Spleen (tissue), 11 donors: ENCODE measurements around the gene TMEM91. TPM values are rescaled to one million over a fixed set of nuclear protein-coding genes. Genes with fewer than 3 reads are reported as not detected.

Source experiments
- DNase-seq: peaks from one replicate; pipeline ENCODE4 v3.0.0-alpha.2; 2020
- H3K27ac ChIP-seq, 8 donors: fragments of 200-600 bp; sonication (generic) in 7 of 8; 1 replicate in 4 of 8; 2 replicates in 4 of 8; pipeline versions ENCODE4 v1.5.0 to v1.8.0; 2016 to 2021; ENCODE audit warnings: inconsistent platforms in 4 of 8, mild to moderate bottlenecking in 4 of 8, moderate library complexity in 1 of 8
- H3K27me3 ChIP-seq, 7 donors: fragments of 200-600 bp; sonication (generic) in 6 of 7; replicated peaks in 1 of 7; 1 replicate in 4 of 7; 2 replicates in 3 of 7; pipeline versions ENCODE4 v1.5.0 to v1.8.0; 2016 to 2021; ENCODE audit warnings: inconsistent platforms in 3 of 7, mild to moderate bottlenecking in 1 of 7
- H3K36me3 ChIP-seq, 6 donors: fragments of 200-600 bp; sonication (generic) in 5 of 6; 1 replicate in 4 of 6; 2 replicates in 2 of 6; pipeline versions ENCODE4 v1.5.0 to v1.8.0; 2016 to 2021; ENCODE audit warnings: inconsistent platforms in 2 of 6
- H3K4me1 ChIP-seq, 6 donors: fragments of 200-600 bp; sonication (generic) in 5 of 6; 1 replicate in 3 of 6; 2 replicates in 3 of 6; pipeline versions ENCODE4 v1.5.0 to v1.8.0; 2016 to 2021; ENCODE audit warnings: inconsistent platforms in 3 of 6
- H3K4me3 ChIP-seq, 8 donors: fragments of 200-600 bp; sonication (generic) in 7 of 8; 1 replicate in 4 of 8; 2 replicates in 4 of 8; pipeline versions ENCODE4 v1.5.0 to v1.8.0; 2016 to 2021; ENCODE audit warnings: inconsistent platforms in 4 of 8, mild to moderate bottlenecking in 4 of 8, moderate library complexity in 2 of 8
- H3K9me3 ChIP-seq, 8 donors: fragments of 200-600 bp; sonication (generic) in 7 of 8; 1 replicate in 4 of 8; 2 replicates in 4 of 8; pipeline versions ENCODE4 v1.5.0 to v1.8.0; 2016 to 2021; ENCODE audit warnings: inconsistent platforms in 4 of 8
- POLR2A ChIP-seq, 3 donors: fragments of 450-650 bp; IDR thresholded peaks; one replicate each; pipeline ENCODE4 v1.5.1; 2017; ENCODE audit warnings: antibody characterized with exemption in 3 of 3, mild to moderate bottlenecking in 1 of 3
- POLR2AphosphoS5 ChIP-seq, 3 donors: sonication (generic); formaldehyde crosslinking; IDR thresholded peaks; one replicate each; pipeline ENCODE4 v1.5.1; 2017; ENCODE audit warnings: antibody characterized with exemption in 3 of 3
- WGBS, 5 donors: extraction: QIAGEN DNeasy Blood & Tissue Kit in 3 of 5; methylation state at CpG; one replicate each; pipeline versions ENCODE4 v1.1.5 to v1.1.7; 2013 to 2018; 5-methylcytosine and 5-hydroxymethylcytosine counted together
- intact Hi-C: fragments of 100-400 bp; cut with DNase I; formaldehyde crosslinking; loops from one replicate; pipeline ENCODE4 v1.15.0; 2023; ENCODE audit warnings: low total_unique reads
- polyA plus RNA-seq, 3 donors: library from polyadenylated mRNA; stranded (reverse); fragments of 200-250 nt; gene quantifications; one replicate each; pipeline ENCODE4 v1.2.1, GENCODE V29; 2013
- total RNA-seq, 7 donors: library from RNA; depleted of rRNA in 3 of 7; stranded (reverse); fragments of >200 nt in 3 of 7; fragmentation: NEBNext Ultra II Directional in 4 of 7; extraction: Animal tissue kit (Norgen Biotek cat#: 25700) in 4 of 7; gene quantifications; one replicate each; pipeline versions ENCODE4 v1.1.0 to v1.2.1, GENCODE V29; 2016 to 2021
- TF ChIP-seq, protein P1 (sequence below), 11 experiments: fragments of 200-600 bp in 7 of 11; fragments of 450-650 bp in 4 of 11; sonication (generic) in 4 of 11; IDR thresholded peaks in 8 of 11; conservative IDR thresholded peaks in 3 of 11; 1 replicate in 7 of 11; 2 replicates in 4 of 11; pipeline versions ENCODE4 v1.4.0 to v1.8.0; 2016 to 2021; ENCODE audit warnings: antibody characterized with exemption in 11 of 11, inconsistent platforms in 4 of 11, mild to moderate bottlenecking in 1 of 11
- donor health status: healthy with polysubstance abuse.
- donor health status: DM: no; HTN: no; CAD: no; lungs with moderate emphysema.
- donor health status: DM: no; HTN: no; CAD: no.
- donor health status: Bipolar disorder and iron deficiency.
- donor health status: healthy.
- donor health status: DM: no; HTN: no; CAD: no.
- donor health status: DM: yes; HTN: yes; CAD: no.

The TMEM91 gene
- total and polyA plus RNA-seq, 10 donors = 13.4 to 62.0 (median 26.0) TPM

DNA sequence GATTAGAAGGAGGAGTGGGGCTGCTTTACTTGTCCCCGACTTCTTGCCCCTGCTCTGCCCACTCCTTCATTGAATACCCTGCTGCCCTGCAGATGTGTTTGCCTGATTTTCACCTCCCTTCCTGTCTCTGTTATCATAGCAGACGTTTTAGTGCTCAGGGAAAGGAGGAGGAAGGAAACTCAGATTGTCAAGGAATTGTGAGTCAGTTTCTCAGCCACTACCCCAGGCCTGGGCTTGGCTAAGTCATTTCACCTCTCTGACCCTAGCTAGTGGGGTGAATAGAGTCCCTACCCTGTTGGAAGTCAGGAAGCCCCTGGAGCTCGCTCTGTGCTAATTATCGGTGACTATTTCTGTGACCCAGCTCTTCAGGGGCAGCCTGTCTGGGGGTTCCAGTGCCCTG, 25.1 kb downstream of the TMEM91 start:
- H3K4me3 ChIP-seq = no peak overlapping the region
- no peaks in the 10 kb centered on the region for H3K27me3 ChIP-seq
- H3K36me3 ChIP-seq = peaks cover 0 to 34% (median 2%) of the 10 kb centered on the region in 6 donors
- H3K4me1 ChIP-seq = peaks cover 14 to 79% (median 42%) of the 10 kb centered on the region in 6 donors
- intact Hi-C loops = no loop called here
- no peak overlapping the region for H3K27ac ChIP-seq
- WGBS, 5 donors = 67 to 73% (median 69%) methylated on average over 4 of the region's 4 CpGs
- TF ChIP-seq, protein P1, sequence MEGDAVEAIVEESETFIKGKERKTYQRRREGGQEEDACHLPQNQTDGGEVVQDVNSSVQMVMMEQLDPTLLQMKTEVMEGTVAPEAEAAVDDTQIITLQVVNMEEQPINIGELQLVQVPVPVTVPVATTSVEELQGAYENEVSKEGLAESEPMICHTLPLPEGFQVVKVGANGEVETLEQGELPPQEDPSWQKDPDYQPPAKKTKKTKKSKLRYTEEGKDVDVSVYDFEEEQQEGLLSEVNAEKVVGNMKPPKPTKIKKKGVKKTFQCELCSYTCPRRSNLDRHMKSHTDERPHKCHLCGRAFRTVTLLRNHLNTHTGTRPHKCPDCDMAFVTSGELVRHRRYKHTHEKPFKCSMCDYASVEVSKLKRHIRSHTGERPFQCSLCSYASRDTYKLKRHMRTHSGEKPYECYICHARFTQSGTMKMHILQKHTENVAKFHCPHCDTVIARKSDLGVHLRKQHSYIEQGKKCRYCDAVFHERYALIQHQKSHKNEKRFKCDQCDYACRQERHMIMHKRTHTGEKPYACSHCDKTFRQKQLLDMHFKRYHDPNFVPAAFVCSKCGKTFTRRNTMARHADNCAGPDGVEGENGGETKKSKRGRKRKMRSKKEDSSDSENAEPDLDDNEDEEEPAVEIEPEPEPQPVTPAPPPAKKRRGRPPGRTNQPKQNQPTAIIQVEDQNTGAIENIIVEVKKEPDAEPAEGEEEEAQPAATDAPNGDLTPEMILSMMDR (IDR thresholded peaks at IDR 0.05 in 8 of 11, conservative IDR thresholded peaks at IDR 0.05 in 3 of 11) = no peak
- TF ChIP-seq POLR2A (IDR thresholded peaks at IDR 0.05) = no peak
- no peak for TF ChIP-seq POLR2AphosphoS5 (IDR thresholded peaks at IDR 0.05)
- H3K9me3 ChIP-seq = no peaks in the 10 kb centered on the region
- DNase-seq = no peak

DNA sequence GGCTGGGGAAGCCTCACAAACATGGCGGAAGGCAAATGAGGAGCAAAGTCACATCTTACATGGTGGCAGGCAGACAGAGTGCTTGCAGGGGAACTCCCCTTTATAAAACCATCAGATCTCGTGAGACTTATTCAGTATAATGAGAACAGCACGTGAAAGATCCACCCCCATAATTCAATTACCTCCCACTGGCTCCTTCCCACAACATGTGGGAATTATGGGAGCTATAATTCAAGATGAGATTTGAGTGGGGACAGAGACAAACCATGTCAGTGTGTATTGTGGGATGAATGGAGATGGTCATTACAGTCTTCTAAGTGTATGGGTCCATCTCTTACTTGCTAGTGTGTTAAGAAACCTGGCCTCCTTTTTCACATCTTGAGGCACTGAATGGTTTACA, 25.7 kb downstream of the TMEM91 start:
- no peaks in the 10 kb centered on the region for H3K9me3 ChIP-seq
- no peak for DNase-seq
- no peak overlapping the region for H3K27ac ChIP-seq
- intact Hi-C loops = no loop called here
- H3K27me3 ChIP-seq = no peaks in the 10 kb centered on the region
- TF ChIP-seq, protein P1 (IDR thresholded peaks at IDR 0.05 in 8 of 11, conservative IDR thresholded peaks at IDR 0.05 in 3 of 11) = no peak
- TF ChIP-seq POLR2A (IDR thresholded peaks at IDR 0.05) (no peak), POLR2AphosphoS5 (IDR thresholded peaks at IDR 0.05) (no peak)
- peaks cover 12 to 79% (median 39%) of the 10 kb centered on the region in 6 donors for H3K4me1 ChIP-seq
- no peak overlapping the region for H3K4me3 ChIP-seq
- H3K36me3 ChIP-seq = peaks cover 0 to 34% (median 2%) of the 10 kb centered on the region in 6 donors
- WGBS, 5 donors = 79 to 88% (median 80%) methylated on average over 3 of the region's 3 CpGs

DNA sequence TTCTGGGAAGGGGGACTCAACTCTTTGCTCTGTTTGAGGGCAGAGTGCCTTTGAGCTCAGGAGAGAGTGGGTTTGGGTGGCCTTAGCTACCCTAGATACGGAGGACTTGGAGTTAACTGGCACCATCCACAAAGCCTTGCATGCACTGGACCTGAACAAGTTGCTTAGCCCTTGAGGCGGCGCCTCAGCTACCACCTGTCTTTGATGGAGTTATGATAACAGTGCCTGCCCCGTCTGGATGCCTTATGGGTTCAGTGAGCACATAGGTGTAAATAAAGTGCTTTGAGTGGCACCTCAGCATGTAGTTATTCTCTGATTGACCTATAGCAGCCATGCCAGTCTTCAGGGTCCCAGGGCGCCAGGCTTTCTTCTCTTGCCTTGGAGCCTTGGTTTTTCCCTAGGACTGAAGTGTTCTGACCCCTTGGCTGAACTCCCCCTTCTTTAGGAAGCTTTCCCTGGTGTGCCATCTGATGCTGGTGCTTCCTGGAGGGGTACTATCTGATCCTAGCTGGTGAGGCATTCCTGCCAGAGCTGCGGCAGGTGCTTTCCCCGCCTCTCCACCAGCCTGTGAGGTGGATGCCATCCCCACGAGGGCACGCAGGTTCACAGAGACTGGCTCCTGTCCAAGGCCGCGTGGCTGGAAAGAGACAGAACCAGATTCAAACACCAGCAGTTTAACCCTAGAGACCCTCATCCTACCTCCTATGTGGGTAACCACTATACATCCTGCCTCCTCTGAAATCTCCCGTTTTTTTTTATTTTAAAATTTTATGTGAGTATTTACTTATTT, 27.0 kb downstream of the TMEM91 start:
- no peak overlapping the region for H3K27ac ChIP-seq
- 60 to 67% (median 64%) methylated on average over 12 of the region's 12 CpGs for WGBS, 5 donors
- intact Hi-C loops = no loop called here
- no peak for DNase-seq
- no peak overlapping the region for H3K4me3 ChIP-seq
- TF ChIP-seq, protein P1 (IDR thresholded peaks at IDR 0.05 in 8 of 11, conservative IDR thresholded peaks at IDR 0.05 in 3 of 11) = no peak
- no peak for TF ChIP-seq POLR2AphosphoS5 (IDR thresholded peaks at IDR 0.05)
- TF ChIP-seq POLR2A (IDR thresholded peaks at IDR 0.05) = no peak
- H3K27me3 ChIP-seq = no peaks in the 10 kb centered on the region
- H3K4me1 ChIP-seq = peaks cover 9 to 85% (median 37%) of the 10 kb centered on the region in 6 donors
- peaks cover 0 to 34% (median 2%) of the 10 kb centered on the region in 6 donors for H3K36me3 ChIP-seq
- no peaks in the 10 kb centered on the region for H3K9me3 ChIP-seq

DNA sequence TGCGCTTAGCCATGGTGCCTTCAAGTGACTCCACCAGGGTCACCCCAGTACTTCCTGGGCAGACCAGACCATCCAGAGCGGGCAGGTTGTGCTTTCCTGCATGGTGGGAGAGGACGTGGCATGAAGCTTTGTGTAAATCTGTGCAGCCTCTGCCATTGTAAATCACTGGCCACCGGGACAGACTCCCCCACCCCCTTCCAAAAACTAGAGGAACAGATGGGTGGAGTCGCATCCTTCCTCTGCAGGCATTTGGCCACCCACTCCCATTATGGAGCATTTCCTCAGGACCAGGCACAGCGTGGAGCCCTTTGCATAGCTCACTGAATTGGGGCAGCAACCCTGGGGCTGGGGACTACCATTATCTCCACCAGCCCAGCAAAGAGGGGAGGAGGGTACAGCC, 29.4 kb downstream of the TMEM91 start:
- intact Hi-C loops = no loop called here
- peaks cover 4 to 87% (median 41%) of the 10 kb centered on the region in 6 donors for H3K4me1 ChIP-seq
- no peak overlapping the region for H3K4me3 ChIP-seq
- peaks cover 0 to 39% (median 3%) of the 10 kb centered on the region in 6 donors for H3K36me3 ChIP-seq
- H3K27me3 ChIP-seq = no peaks in the 10 kb centered on the region
- TF ChIP-seq POLR2A (IDR thresholded peaks at IDR 0.05) = no peak
- TF ChIP-seq POLR2AphosphoS5 (IDR thresholded peaks at IDR 0.05) = peak in 1 of 3 donors; percentile 33
- no peak for DNase-seq
- WGBS, 5 donors = 54 to 79% (median 77%) methylated on average over 5 to 6 of the region's 6 CpGs
- no peaks in the 10 kb centered on the region for H3K9me3 ChIP-seq
- H3K27ac ChIP-seq = peak overlapping the region in 3 of 8 donors; percentile 39 to 88 (median 62)
